ENCODE measurements around the gene CHRNE.

GRCh38 chr17:4940555-4941318 is 37.8 kb upstream of the CHRNE start:
- no peak for TF ChIP-seq CTCF (conservative IDR thresholded peaks at IDR 0.05; ENCODE audit: low read length)
- no peak for TF ChIP-seq EZH2phosphoT487 (IDR thresholded peaks at IDR 0.05; ENCODE audit: borderline replicate concordance)
